SK-N-SH (cell line): ENCODE data around the gene TPRA1.

Experiments
- EZH2phosphoT487 ChIP-seq: fragments of 200-600 bp; sonication (generic); IDR thresholded peaks from 2 replicates; pipeline ENCODE4 v1.6.1; 2017; ENCODE audit warnings: low read depth, mixed run types, mild to moderate bottlenecking, antibody characterized with exemption, moderate library complexity, borderline replicate concordance
- JUND ChIP-seq: IDR thresholded peaks from 2 replicates; pipeline ENCODE4 v1.4.0; 2012
- POLR2AphosphoS5 ChIP-seq: IDR thresholded peaks from 2 replicates; pipeline ENCODE4 v1.6.1; 2012; ENCODE audit warnings: low read depth, low read length
- REST ChIP-seq: IDR thresholded peaks from 2 replicates; pipeline ENCODE4 v1.6.1; 2012; ENCODE audit warnings: mild to moderate bottlenecking, low read depth, low read length, moderate library complexity
- TF ChIP-seq, protein P1 (sequence below): fragments of 200-600 bp; sonication (generic); IDR thresholded peaks from 2 replicates; pipeline ENCODE4 v1.6.1; 2017; ENCODE audit warnings: antibody characterized with exemption, mild to moderate bottlenecking, moderate library complexity
- TF ChIP-seq, protein P2 (sequence below): IDR thresholded peaks from 2 replicates; pipeline ENCODE4 v1.4.0; 2012; ENCODE audit warnings: low read depth, borderline replicate concordance

- no peak for TF ChIP-seq EZH2phosphoT487
- no peak for TF ChIP-seq REST
- no peak for TF ChIP-seq POLR2AphosphoS5
- TF ChIP-seq, protein P1, sequence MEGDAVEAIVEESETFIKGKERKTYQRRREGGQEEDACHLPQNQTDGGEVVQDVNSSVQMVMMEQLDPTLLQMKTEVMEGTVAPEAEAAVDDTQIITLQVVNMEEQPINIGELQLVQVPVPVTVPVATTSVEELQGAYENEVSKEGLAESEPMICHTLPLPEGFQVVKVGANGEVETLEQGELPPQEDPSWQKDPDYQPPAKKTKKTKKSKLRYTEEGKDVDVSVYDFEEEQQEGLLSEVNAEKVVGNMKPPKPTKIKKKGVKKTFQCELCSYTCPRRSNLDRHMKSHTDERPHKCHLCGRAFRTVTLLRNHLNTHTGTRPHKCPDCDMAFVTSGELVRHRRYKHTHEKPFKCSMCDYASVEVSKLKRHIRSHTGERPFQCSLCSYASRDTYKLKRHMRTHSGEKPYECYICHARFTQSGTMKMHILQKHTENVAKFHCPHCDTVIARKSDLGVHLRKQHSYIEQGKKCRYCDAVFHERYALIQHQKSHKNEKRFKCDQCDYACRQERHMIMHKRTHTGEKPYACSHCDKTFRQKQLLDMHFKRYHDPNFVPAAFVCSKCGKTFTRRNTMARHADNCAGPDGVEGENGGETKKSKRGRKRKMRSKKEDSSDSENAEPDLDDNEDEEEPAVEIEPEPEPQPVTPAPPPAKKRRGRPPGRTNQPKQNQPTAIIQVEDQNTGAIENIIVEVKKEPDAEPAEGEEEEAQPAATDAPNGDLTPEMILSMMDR: no peak
- no peak for TF ChIP-seq JUND
- TF ChIP-seq, protein P2, sequence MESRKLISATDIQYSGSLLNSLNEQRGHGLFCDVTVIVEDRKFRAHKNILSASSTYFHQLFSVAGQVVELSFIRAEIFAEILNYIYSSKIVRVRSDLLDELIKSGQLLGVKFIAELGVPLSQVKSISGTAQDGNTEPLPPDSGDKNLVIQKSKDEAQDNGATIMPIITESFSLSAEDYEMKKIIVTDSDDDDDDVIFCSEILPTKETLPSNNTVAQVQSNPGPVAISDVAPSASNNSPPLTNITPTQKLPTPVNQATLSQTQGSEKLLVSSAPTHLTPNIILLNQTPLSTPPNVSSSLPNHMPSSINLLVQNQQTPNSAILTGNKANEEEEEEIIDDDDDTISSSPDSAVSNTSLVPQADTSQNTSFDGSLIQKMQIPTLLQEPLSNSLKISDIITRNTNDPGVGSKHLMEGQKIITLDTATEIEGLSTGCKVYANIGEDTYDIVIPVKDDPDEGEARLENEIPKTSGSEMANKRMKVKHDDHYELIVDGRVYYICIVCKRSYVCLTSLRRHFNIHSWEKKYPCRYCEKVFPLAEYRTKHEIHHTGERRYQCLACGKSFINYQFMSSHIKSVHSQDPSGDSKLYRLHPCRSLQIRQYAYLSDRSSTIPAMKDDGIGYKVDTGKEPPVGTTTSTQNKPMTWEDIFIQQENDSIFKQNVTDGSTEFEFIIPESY: no peak
Observed at GRCh38 chr3:127610105-127610504, 19.6 kb upstream of the TPRA1 start.
